SK-N-SH treated with all-trans-retinoic acid at 6 μM for 48 hours (cell line): ENCODE data around the gene DNAJC4.
"Not testable (repeated sequence)": the region's sequence is repeated elsewhere in the genome, so short reads cannot be mapped to it uniquely, and the experiment has no call there.

Experiments
- ATAC-seq: fragments of 200-7000 bp; cut with Tn5 transposase; 3 replicates; pipeline ENCODE4 v1.9.1; 2020; ENCODE audit warnings: mild to moderate bottlenecking, moderate library complexity
- BACH2 ChIP-seq: fragments of 250-450 bp; sonication (Bioruptor Pico); IDR thresholded peaks from 2 replicates; pipeline ENCODE4 v1.9.0; 2021; ENCODE audit warnings: mild to moderate bottlenecking, borderline replicate concordance
- CREB5 ChIP-seq: fragments of 250-450 bp; sonication (Bioruptor Pico); IDR thresholded peaks from 2 replicates; pipeline ENCODE4 v1.5.1; 2020; ENCODE audit warnings: low read depth, mild to moderate bottlenecking, moderate library complexity
- ESRRG ChIP-seq: fragments of 250-450 bp; sonication (Bioruptor Pico); IDR thresholded peaks from 2 replicates; pipeline ENCODE4 v1.6.1; 2021; ENCODE audit warnings: mild to moderate bottlenecking
- GLIS3 ChIP-seq: fragments of 250-450 bp; sonication (Bioruptor Pico); IDR thresholded peaks from 2 replicates; pipeline ENCODE4 v1.5.0; 2020; ENCODE audit warnings: mild to moderate bottlenecking, moderate library complexity
- PATZ1 ChIP-seq: fragments of 250-450 bp; sonication (Bioruptor Pico); IDR thresholded peaks from 2 replicates; pipeline ENCODE4 v1.8.0; 2020; ENCODE audit warnings: mild to moderate bottlenecking, moderate library complexity, borderline replicate concordance
- POU6F1 ChIP-seq: fragments of 250-450 bp; sonication (Bioruptor Pico); IDR thresholded peaks from 2 replicates; pipeline ENCODE4 v1.8.0; 2021; ENCODE audit warnings: low read depth, mild to moderate bottlenecking, moderate library complexity, borderline replicate concordance
- TSHZ2 ChIP-seq: fragments of 250-450 bp; sonication (Bioruptor Pico); IDR thresholded peaks from 2 replicates; pipeline ENCODE4 v1.5.0; 2020; ENCODE audit warnings: mild to moderate bottlenecking, moderate library complexity
- ZC3H10 ChIP-seq: fragments of 250-450 bp; sonication (Bioruptor Pico); IDR thresholded peaks from 2 replicates; pipeline ENCODE4 v1.5.1; 2021; ENCODE audit warnings: mild to moderate bottlenecking, moderate library complexity
- ZFP3 ChIP-seq: fragments of 250-450 bp; sonication (Bioruptor Pico); IDR thresholded peaks from 2 replicates; pipeline ENCODE4 v1.5.0; 2020; ENCODE audit warnings: mild to moderate bottlenecking, moderate library complexity
- ZNF70 ChIP-seq: fragments of 450-650 bp; formaldehyde crosslinking; IDR thresholded peaks from 2 replicates; pipeline ENCODE4 v1.5.0; 2020; ENCODE audit warnings: mild to moderate bottlenecking, moderate library complexity
- ZNF8 ChIP-seq: fragments of 450-650 bp; formaldehyde crosslinking; IDR thresholded peaks from 2 replicates; pipeline ENCODE4 v1.5.0; 2020; ENCODE audit warnings: mild to moderate bottlenecking, moderate library complexity

The DNAJC4 gene

GRCh38 chr11:64245401-64245796 lies 15.1 kb downstream of the DNAJC4 start:
- TF ChIP-seq TSHZ2 (CRISPR knock-in tag) = no peak
- peak; percentile 51; the same call in 1 of the 2 replicates for TF ChIP-seq PATZ1 (CRISPR knock-in tag)
- no peak for TF ChIP-seq ZFP3 (CRISPR knock-in tag)
- TF ChIP-seq ZNF70 = no peak
- TF ChIP-seq GLIS3 = no peak
- TF ChIP-seq ZC3H10 (CRISPR knock-in tag) = no peak
- ATAC-seq = no peak

- peak; percentile 1; the same call in 2 of the 3 replicates for ATAC-seq
- TF ChIP-seq PATZ1 (CRISPR knock-in tag) (peak; percentile 7; the same call in 1 of the 2 replicates), ZNF8 (peak; percentile 9; the same call in 1 of the 2 replicates), POU6F1 (no peak), GLIS3 (no peak)
Observed at GRCh38 chr11:64245797-64246620, 15.7 kb downstream of the DNAJC4 start.

GRCh38 chr11:64246621-64246870 lies 16.2 kb downstream of the DNAJC4 start:
- ATAC-seq = not testable (repeated sequence)

DNA sequence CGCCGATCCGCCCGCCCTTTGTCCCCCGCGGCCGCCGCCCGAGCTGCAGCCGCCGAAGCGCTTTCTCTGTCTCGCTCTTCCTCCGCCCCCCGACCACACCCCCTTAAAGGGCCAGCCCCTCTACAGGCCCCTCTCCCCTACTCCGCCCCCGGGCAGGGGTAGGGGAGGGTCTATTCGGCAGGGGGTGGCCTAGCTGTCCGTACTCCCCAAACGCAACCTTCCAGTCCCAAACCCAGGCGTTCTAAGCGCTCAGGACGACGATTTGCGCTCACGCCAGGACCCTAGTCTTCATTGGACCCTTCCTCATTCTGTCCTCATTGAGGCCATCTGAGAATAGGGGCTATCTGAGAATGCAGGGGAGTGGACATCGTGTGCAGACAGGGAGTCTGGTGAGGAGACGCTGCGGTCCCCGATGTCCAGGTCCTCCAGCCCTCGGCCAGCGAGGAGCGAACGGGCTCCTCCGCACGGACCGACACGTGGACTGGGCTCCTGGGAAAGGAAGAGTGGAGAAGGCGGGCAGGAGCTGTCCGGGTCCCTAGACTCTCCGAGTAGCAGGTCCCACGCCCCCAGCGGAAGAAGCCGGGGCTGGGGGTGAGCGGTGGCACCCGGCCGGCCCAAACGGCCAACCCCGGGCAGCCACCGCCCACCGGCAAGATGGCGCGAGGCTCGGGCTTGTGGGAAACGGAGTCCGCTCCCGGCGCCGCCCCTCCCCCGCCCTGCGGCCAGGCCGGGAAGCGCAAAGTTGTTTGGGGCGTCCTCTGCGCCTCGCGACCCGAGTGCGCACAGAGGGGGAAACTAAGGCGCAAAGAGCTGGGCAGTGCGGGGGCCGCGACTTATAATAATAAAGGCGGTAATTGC lies 16.8 kb downstream of the DNAJC4 start, which contains the start of gene PPP1R14B:
Gene PPP1R14B, minus strand, starts transcription at position 73 of the 858 bp plus-strand sequence. CDS start 270 bp downstream, outside the sequence.
- peak; percentile 77 for ATAC-seq

More for the DNA sequence above, 16.8 kb downstream of the DNAJC4 start, which contains the start of gene PPP1R14B:
- TF ChIP-seq ESRRG (CRISPR knock-in tag) (no peak), TSHZ2 (CRISPR knock-in tag) (0 out of 2 replicates have a peak, but pooled peaks have one; percentile 29), CREB5 (no peak), POU6F1 (no peak), BACH2 (CRISPR knock-in tag) (no peak), ZNF70 (peak; percentile 11; the same call in 1 of the 2 replicates), ZC3H10 (CRISPR knock-in tag) (no peak)
